Choroid plexus epithelial cell (primary cell): ENCODE measurements around the gene NRG2.

Experiments used
- DNase-seq: peaks from one replicate; pipeline ENCODE4 v3.0.0-alpha.2; 2010; ENCODE audit warnings: low read depth
- H3K4me3 ChIP-seq: 2 replicates; pipeline ENCODE4 v1.5.1; 2011; ENCODE audit warnings: low read depth, mild to moderate bottlenecking, control low read depth, low read length, moderate library complexity
- CTCF ChIP-seq: conservative IDR thresholded peaks from 2 replicates; pipeline ENCODE4 v1.5.1; 2011; ENCODE audit warnings: low read depth, mild to moderate bottlenecking, control low read depth, inconsistent platforms, low read length, moderate library complexity

The NRG2 gene

GRCh38 chr5:140075371-140075770 lies 32.3 kb upstream of the NRG2 start:
- no peak overlapping the region for H3K4me3 ChIP-seq
- peak; percentile 39 for DNase-seq
- TF ChIP-seq CTCF = no peak

- peak; percentile 38 for DNase-seq
- H3K4me3 ChIP-seq = no peak overlapping the region
- TF ChIP-seq CTCF = peak; percentile 47
Observed at GRCh38 chr5:140073296-140073695, 30.2 kb upstream of the NRG2 start.

- H3K4me3 ChIP-seq = no peak overlapping the region
- no peak for DNase-seq
- TF ChIP-seq CTCF = no peak
Observed at GRCh38 chr5:140072812-140073211, 29.7 kb upstream of the NRG2 start.

- no peak for TF ChIP-seq CTCF
Observed at GRCh38 chr5:140060816-140061215, 17.7 kb upstream of the NRG2 start.

GRCh38 chr5:140058212-140058932 lies 15.3 kb upstream of the NRG2 start:
- no peak for TF ChIP-seq CTCF
- DNase-seq = no peak
- H3K4me3 ChIP-seq = no peak overlapping the region

More at GRCh38 chr5:140060816-140061215, 17.7 kb upstream of the NRG2 start:
- no peak for DNase-seq
- H3K4me3 ChIP-seq = no peak overlapping the region

- no peak for DNase-seq
- no peak for TF ChIP-seq CTCF
- no peak overlapping the region for H3K4me3 ChIP-seq
Observed at GRCh38 chr5:140056880-140057279, 13.8 kb upstream of the NRG2 start.

GRCh38 chr5:140055152-140055551 lies 12.1 kb upstream of the NRG2 start:
- DNase-seq = no peak
- no peak for TF ChIP-seq CTCF
- H3K4me3 ChIP-seq = no peak overlapping the region
